H1 (cell line): ENCODE data around the gene CCDC117. TPM values are rescaled to one million over a fixed set of nuclear protein-coding genes. Genes with fewer than 3 reads are reported as not detected.

ENCODE experiments used
- CHD7 ChIP-seq: fragments of 300-600 bp; sonication (generic); IDR thresholded peaks from 2 replicates; pipeline ENCODE4 v1.7.1; 2012; ENCODE audit warnings: low read length, moderate library complexity, mild to moderate bottlenecking, inconsistent platforms; ENCODE audit not compliant: insufficient replicate concordance
- CREB1 ChIP-seq: IDR thresholded peaks from 2 replicates; pipeline ENCODE4 v1.6.1; 2012; ENCODE audit warnings: inconsistent platforms
- GABPA ChIP-seq: IDR thresholded peaks from 2 replicates; pipeline ENCODE4 v1.6.1; 2011; ENCODE audit warnings: mild to moderate bottlenecking, low read length, moderate library complexity, borderline replicate concordance; ENCODE audit not compliant: insufficient read depth
- HDAC2 ChIP-seq, 2 experiments: fragments of 300-600 bp in 1 of 2; sonication (generic) in 1 of 2; IDR thresholded peaks; 2 replicates each; pipeline ENCODE4 v1.6.1; 2011 to 2012; ENCODE audit warnings: low read depth in 2 of 2, low read length in 2 of 2, mild to moderate bottlenecking in 2 of 2, moderate library complexity in 2 of 2, borderline replicate concordance in 1 of 2, inconsistent platforms in 1 of 2
- RBBP5 ChIP-seq: IDR thresholded peaks from 2 replicates; pipeline ENCODE4 v1.7.1; 2012; ENCODE audit warnings: low read depth, mild to moderate bottlenecking, inconsistent platforms, low read length, moderate library complexity, borderline replicate concordance
- polyA plus RNA-seq, 7 experiments: library from polyadenylated mRNA; depleted of rRNA in 3 of 7; stranded (reverse) in 5 of 7; unstranded in 2 of 7; fragments of >200 nt in 5 of 7; fragments of 200-250 nt in 2 of 7; gene quantifications; 1 replicate in 5 of 7; 2 replicates in 1 of 7; 4 replicates in 1 of 7; pipeline versions ENCODE4 v1.2.1 to v1.2.3, GENCODE V29; 2011 to 2013; ENCODE audit warnings: missing spikeins in 2 of 7, mixed read lengths in 2 of 7
- total RNA-seq: library from RNA; stranded (reverse); fragmentation: NEBNext Ultra II Directional; extraction: Animal tissue kit (Norgen Biotek cat#: 25700); gene quantifications from 2 replicates; pipeline ENCODE4 v1.2.1, GENCODE V29; 2021

Gene CCDC117
- total and polyA plus RNA-seq, 2 of the 8 experiments (the other 6 are each of a cell fraction or from before 2014, with no cell fraction given): 9.1 to 43.1 TPM

- TF ChIP-seq CHD7 (no peak), GABPA (no peak), HDAC2 (IDR thresholded peaks at IDR 0.05; ENCODE audit: borderline replicate concordance in 1 of 2, low read depth in 2 of 2, low read length in 2 of 2) (no peak), RBBP5 (no peak), CREB1 (no peak)
These were observed 34.8 kb upstream of the CCDC117 start (continued) for GRCh38 chr22:28737701-28738100.
